Motor neuron (in vitro differentiated cells): ENCODE data around the gene EVC. TPM values are rescaled to one million over a fixed set of nuclear protein-coding genes. Genes with fewer than 3 reads are reported as not detected.

ENCODE experiments used
- ATAC-seq, 8 experiments: fragments of 200-7000 bp; cut with Tn5 transposase; replicated peaks in 6 of 8; 2 replicates each; pipeline ENCODE4 v1.8.0; 2021; ENCODE audit warnings: mild to moderate bottlenecking in 8 of 8, moderate library complexity in 8 of 8
- H3K27ac ChIP-seq, 2 donors: fragments of 250-450 bp; sonication (Bioruptor Pico); 2 replicates each; pipeline ENCODE4 v1.9.0; 2021; ENCODE audit warnings: antibody characterized with exemption in 2 of 2, mild to moderate bottlenecking in 2 of 2, moderate library complexity in 1 of 2
- H3K4me1 ChIP-seq, 2 donors: fragments of 250-450 bp; sonication (Bioruptor Pico); replicated peaks in 1 of 2; 2 replicates each; pipeline ENCODE4 v1.6.1; 2021; ENCODE audit warnings: antibody characterized with exemption in 2 of 2, mild to moderate bottlenecking in 2 of 2, moderate library complexity in 1 of 2
- H3K4me3 ChIP-seq, 5 donors: fragments of 250-450 bp; sonication (Bioruptor Pico); 2 replicates each; pipeline ENCODE4 v1.9.0; 2021; ENCODE audit warnings: antibody characterized with exemption in 5 of 5, mild to moderate bottlenecking in 5 of 5, moderate library complexity in 4 of 5
- WGBS, 10 experiments: fragments of 450-650 bp; shearing (Covaris generic); methylation state at CpG; one replicate each; pipeline ENCODE4 v1.0.0; 2022; 5-methylcytosine and 5-hydroxymethylcytosine counted together
- in situ Hi-C, 9 experiments: fragments of 400-800 bp; cut with MboI; loops; one replicate each; pipeline ENCODE4 v1.15.0; 2021; ENCODE audit warnings: low sequenced_read_pairs in 9 of 9, low pct_unique_long_range_greater_than_20kb in 2 of 9; ENCODE audit not compliant: unreplicated experiment in 9 of 9
- total RNA-seq, 8 experiments: library from RNA; unstranded; fragments of 300-600 nt; gene quantifications; 2 replicates each; pipeline versions ENCODE4 v1.2.3 to v1.2.4, GENCODE V29; 2022

The EVC gene
- total RNA-seq, 8 experiments from 2014 or later, result 2.1 to 26.4 (median 7.7) TPM

DNA sequence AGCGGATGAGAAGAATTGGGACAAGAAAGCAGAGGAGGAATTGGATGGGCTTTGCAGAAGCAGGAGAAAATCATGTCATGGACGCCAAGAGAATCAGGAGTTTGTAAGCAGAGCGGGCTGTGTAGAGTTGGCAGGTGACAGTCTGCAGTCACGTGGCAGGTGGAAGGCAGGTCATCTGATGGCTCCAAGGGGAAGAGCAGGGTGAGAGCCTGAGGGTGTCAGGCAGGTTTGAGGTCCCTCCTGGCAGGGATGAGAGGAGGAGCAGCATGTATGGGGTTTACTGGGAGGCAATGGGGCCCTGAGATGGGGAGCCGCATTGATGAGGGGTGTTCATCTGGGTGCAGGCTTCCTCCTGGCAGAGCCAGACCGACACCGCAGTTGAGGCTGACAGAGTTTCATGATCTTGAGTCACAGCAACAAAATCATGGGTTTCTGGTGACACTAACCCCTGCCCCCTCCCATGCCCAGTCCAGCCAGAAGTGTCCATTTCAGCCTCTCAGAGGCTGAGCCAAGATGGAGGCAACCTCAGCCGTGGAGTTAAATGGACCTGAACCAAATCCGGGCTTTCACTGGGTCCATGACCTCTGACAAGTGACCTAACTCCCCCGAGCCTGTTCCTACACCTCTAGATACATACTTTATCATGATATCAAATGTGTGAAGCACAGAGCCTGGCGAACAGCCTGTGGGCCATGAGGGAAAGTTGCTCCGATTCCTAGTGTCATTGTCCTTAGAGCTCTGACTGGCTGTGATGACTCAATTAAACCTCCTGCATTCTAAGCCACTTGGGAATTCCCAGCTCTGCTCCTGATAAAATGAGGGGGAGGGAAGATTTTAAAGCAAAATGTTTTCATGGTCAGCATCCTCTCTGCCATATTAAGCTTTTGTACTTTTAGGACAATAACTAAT is 36.1 kb downstream of the EVC start:
- Histone ChIP-seq H3K27ac (no peak overlapping the region), H3K4me3 (no peak overlapping the region), H3K4me1 (peaks cover 4 to 6% of the 10 kb centered on the region in 2 donors)
- ATAC-seq, result peak in 7 of 8 experiments; percentile 31 to 63 (median 44)
- 55 to 100% (median 91%) methylated on average over 1 to 11 of the region's 12 CpGs; no CpG with 5 or more reads in 1 of the 10 experiments for WGBS, 10 experiments
- in situ Hi-C loops, result no loop called here

GRCh38 chr4:5747738-5748375 is 36.9 kb downstream of the EVC start:
- 9 to 98% (median 82%) methylated on average over 2 to 11 of the region's 11 CpGs for WGBS, 10 experiments
- Histone ChIP-seq H3K27ac (no peak overlapping the region), H3K4me1 (peaks cover 10 to 14% of the 10 kb centered on the region in 2 donors), H3K4me3 (no peak overlapping the region)
- ATAC-seq, result peak in 4 of 8 experiments; percentile 28 to 71 (median 51)
- in situ Hi-C loops, result no loop called here

DNA sequence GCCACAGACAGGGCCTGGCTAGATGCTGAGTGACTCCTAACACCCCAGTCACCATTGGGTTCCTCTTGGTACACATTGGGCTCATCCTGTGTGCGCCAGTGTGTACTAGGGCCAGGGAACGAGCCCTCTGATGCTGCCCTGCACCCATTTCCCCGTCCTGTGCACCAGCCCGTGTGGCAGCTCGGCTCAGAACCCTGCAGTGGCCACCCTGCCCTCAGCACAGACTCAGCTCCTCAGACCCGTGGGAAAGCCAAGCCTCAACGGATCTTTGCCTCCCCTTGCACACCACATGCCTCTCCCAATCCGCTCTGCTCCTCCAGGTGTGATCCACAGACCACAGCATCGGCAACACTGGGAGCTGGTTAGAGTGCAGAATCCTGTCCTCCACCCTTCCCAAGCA is 38.6 kb downstream of the EVC start:
- in situ Hi-C loops, result no loop called here
- no peak for ATAC-seq
- Histone ChIP-seq H3K4me1 (peaks cover 10 to 16% of the 10 kb centered on the region in 2 donors), H3K27ac (no peak overlapping the region), H3K4me3 (no peak overlapping the region)
- 50 to 100% (median 96%) methylated on average over 1 to 5 of the region's 9 CpGs; no CpG with 5 or more reads in 3 of the 10 experiments for WGBS, 10 experiments

- in situ Hi-C loops, result no loop called here
- ATAC-seq, result no peak
- Histone ChIP-seq H3K27ac (no peak overlapping the region), H3K4me3 (no peak overlapping the region), H3K4me1 (peaks cover 10 to 16% of the 10 kb centered on the region in 2 donors)
- 78 to 100% (median 92%) methylated on average over 1 to 9 of the region's 10 CpGs; no CpG with 5 or more reads in 1 of the 10 experiments for WGBS, 10 experiments
These were observed 39.3 kb downstream of the EVC start for GRCh38 chr4:5750052-5750945.

DNA sequence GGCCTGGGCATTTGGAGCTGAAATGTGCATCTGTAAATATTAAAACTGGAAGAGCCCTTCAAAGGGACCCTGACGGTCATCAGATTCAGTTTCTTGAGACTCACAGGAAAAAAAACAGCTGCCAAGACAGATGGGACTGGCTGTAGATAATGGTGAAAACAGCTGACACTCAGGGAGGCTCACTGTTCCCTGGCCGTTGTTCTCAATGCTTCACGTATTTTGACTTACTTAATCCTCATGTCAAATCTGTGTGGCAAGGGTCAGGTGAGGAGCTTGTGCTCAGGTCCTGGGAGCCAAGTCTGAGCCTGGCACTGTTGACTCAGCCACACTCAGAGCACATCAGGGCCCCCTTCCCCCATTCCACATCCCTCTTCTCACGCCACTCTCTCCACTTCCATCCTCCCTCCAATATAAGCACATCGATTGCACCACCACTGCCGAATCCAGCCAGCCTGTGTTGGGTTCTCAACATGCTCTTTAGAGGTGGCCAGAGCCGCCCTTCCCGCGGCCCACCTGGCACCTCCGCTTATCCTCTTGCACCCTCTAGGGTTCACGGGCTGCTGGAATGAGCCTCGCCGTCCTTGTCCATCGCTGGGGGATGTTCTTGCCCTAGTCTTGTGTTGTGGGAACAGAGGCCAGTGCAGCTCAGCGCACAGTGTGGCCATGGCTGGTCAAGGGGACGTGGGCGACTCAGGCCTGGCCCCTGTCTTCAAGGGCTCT is 40.1 kb downstream of the EVC start:
- in situ Hi-C loops, result no loop called here
- ATAC-seq, result no peak
- H3K27ac ChIP-seq, result no peak overlapping the region
- 39 to 100% (median 79%) methylated on average over 1 to 8 of the region's 17 CpGs; no CpG with 5 or more reads in 2 of the 10 experiments for WGBS, 10 experiments
- no peak overlapping the region for H3K4me3 ChIP-seq
- H3K4me1 ChIP-seq, result peaks cover 10 to 16% of the 10 kb centered on the region in 2 donors

DNA sequence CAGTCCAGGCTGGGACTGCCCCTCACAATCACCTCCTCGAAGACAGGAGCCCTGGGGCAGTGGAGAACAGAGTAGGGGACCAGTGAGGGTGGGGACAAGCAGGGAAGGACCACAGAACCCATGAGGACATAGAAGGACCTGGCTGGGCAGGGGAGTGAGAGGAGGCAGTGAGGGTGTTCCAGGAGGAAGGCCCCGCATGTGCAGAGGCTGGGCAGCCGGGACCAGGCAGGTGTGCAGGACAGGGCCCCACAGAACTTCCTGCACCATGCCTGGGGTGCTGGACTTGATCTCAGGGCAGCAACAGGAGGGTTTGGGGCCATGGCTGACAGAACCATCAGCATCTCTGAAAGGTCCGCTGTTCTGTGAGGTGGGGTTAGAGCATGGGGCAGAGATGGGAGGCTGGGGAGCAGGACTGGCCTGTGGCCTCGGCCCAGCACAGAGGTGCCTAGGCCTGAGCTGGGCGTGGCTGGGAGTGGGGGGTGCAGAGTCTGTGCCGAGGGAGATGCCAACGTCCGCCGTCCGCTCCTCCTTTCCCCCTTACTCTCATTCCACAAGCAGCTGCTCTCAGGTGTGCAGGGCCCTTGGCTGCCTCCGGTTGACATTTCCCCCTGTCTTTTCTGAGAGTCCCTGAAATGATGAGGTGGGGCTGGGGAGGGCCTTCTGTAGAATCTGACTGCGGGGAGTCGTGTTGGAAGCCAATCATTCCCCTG is 40.8 kb downstream of the EVC start:
- no peak overlapping the region for H3K4me3 ChIP-seq
- H3K4me1 ChIP-seq, result peaks cover 10 to 16% of the 10 kb centered on the region in 2 donors
- ATAC-seq, result peak in 1 of 8 experiments; percentile 1
- WGBS, 10 experiments, result 31 to 86% (median 75%) methylated on average over 1 to 10 of the region's 14 CpGs; no CpG with 5 or more reads in 5 of the 10 experiments
- no peak overlapping the region for H3K27ac ChIP-seq
- in situ Hi-C loops, result no loop called here

DNA sequence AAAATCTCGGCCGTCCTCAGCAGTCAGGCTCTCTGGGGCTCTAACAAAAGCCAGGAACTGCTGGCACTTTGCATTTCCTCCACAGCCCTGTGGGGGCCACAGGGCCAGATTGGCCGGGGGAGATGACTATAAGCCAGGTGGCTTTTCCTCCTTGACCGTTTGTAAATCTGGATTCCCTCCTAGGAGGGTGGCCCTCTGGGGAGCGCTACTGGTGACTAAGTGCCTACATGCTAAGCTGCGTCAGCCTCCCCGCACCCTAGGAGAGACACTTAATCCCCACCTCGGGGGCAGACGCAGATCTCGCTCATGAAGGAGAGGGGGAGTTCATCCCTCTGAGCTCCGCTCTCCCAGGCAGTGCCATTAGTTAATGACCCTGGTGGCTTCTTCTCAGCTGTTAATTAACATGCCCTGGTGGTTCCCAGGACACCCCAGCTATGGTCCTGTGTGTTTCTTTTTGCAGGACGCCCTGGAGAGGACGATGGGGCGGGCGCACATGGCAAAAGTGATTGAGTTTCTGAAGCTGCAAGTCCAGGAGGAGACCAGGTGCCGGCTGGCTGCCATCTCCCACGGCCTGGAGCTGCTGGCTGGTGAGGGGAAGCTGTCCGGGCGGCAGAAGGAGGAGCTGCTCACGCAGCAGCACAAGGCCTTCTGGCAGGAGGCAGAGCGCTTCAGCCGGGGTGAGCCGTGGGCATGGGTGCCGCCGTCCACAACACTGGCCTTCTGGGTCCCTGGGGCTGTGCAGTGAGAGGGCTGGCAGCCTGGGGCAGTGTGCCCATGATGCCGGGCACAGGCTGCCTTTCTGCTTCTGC is 41.6 kb downstream of the EVC start:
- no peak overlapping the region for H3K4me3 ChIP-seq
- peaks cover 9 to 11% of the 10 kb centered on the region in 2 donors for H3K4me1 ChIP-seq
- ATAC-seq, result peak in 5 of 8 experiments; percentile 41 to 89 (median 55)
- WGBS, 10 experiments, result 40 to 100% (median 73%) methylated on average over 1 to 9 of the region's 26 CpGs; no CpG with 5 or more reads in 3 of the 10 experiments
- in situ Hi-C loops, result no loop called here
- peak overlapping the region in 1 of 2 donors; percentile 51 for H3K27ac ChIP-seq

GRCh38 chr4:5753366-5753765 is 42.4 kb downstream of the EVC start:
- WGBS, 10 experiments, result 100% methylated on average over 2 of the region's 7 CpGs; no CpG with 5 or more reads in 9 of the 10 experiments
- Histone ChIP-seq H3K4me1 (peaks cover 8 to 11% of the 10 kb centered on the region in 2 donors), H3K27ac (no peak overlapping the region), H3K4me3 (no peak overlapping the region)
- in situ Hi-C loops, result no loop called here
- no peak for ATAC-seq

DNA sequence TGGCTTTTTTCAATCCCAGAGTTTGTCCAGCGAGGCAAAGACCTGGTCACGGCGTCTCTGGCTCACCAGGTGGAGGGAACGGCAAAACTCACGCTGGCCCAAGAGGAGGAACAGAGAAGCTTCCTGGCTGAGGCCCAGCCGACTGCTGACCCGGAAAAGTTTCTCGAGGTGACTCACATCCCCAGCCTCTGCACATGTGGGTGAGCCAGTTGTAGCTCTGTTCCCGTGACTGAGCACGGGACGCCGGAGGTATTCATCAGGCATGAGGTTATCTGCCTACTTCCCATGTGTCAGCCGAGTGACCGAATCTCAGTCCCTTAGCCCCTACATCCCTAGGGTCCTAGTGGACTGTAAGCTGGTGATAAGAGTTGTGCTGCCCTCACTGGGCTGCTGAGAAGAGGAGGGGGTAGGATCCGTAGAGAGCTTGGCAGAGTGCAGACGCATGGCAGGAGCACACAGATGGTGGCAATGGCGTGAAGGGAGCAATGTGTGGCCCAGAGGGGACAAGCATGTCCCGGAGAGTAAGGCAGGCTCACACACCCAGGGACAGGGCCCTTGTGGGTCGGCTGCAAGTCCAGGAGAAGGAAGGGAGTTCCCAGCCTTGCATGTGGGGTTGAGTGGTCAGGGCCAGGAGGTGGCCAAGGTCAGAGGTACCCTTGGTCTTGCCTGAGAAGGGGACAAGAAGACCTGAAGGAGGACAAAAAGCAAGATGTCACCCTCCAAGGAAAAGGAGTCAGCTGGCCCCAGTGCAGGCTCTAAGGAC is 42.9 kb downstream of the EVC start:
- WGBS, 10 experiments, result 42 to 92% (median 90%) methylated on average over 5 to 6 of the region's 19 CpGs; no CpG with 5 or more reads in 7 of the 10 experiments
- Histone ChIP-seq H3K4me3 (no peak overlapping the region), H3K4me1 (peaks cover 8 to 11% of the 10 kb centered on the region in 2 donors), H3K27ac (no peak overlapping the region)
- in situ Hi-C loops, result no loop called here
- ATAC-seq, result peak in 2 of 8 experiments; percentile 58 to 77

DNA sequence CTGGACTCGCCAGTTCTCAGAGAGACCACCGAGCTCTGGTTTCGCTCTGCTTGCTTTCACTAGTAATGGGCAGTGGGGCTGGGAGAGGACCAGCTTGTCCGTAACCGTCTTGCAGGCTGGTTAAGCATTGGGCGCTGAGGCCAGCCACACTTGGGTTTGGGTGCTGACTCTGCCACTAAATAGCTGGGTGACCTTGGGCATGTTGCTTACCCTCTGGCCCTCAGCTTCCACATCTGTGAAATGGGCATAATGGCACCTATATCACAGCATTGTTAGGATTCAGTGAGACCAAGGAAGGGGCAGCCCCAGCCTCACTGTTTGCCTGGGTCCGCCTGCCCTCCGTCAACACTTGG is 43.5 kb downstream of the EVC start:
- in situ Hi-C loops, result no loop called here
- Histone ChIP-seq H3K27ac (no peak overlapping the region), H3K4me1 (peaks cover 8 to 11% of the 10 kb centered on the region in 2 donors), H3K4me3 (no peak overlapping the region)
- ATAC-seq, result no peak
- 90 to 100% methylated on average over 2 to 3 of the region's 8 CpGs; no CpG with 5 or more reads in 8 of the 10 experiments for WGBS, 10 experiments
